Stimulated activated CD4-positive, alpha-beta T cell treated with anti-CD3 and anti-CD28 coated beads, Interleukin-12 subunit alpha, Interleukin-12 subunit beta, amount 100 ng/mL, for 4 hours (primary cell): ENCODE results near the gene ELP5.

Source experiments
- DNase-seq: peaks from one replicate; pipeline ENCODE4 v3.0.0-alpha.2; 2020

The ELP5 gene

DNA sequence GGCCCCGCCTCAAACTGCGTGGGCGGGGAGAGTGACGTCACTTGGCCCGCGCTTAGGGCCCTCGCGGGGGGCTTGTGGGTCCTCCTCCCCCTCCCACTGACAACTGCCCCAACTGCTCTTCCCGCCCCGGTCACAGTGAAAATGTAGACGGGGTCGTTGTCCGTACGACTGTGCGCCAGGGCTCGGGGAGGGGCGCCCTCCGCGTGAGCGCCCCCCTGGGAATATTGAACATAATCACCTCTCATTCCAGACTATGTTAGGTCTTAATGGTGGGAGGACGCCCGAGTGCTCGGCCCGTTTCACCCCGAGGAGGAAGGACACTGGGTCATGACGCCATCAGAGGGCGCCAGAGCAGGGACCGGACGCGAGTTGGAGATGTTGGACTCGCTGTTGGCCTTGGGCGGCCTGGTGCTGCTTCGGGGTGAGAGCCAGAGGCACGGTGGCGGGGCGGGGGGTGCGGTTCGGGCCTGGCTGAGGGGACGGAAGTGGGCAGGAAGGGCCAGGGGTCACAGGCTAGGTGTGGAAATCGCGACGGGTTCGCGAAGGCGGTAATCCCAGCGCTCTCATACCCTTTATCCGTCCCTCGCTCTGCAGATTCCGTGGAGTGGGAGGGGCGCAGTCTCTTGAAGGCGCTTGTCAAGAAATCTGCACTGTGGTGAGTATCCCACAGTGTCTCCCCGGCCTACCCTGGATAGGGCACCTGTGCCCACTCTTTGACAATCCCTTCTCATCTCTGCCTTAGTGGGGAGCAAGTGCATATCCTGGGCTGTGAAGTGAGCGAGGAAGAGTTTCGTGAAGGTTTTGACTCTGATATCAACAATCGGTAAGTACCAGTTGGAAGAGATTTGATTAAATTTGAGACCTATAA is at the start of gene ELP5:
ELP5 (plus strand) TSS at position 40 of the 868 bp plus-strand sequence; CDS start at position 376, 336 bp downstream.
- DNase-seq, result peak; percentile 80

DNA sequence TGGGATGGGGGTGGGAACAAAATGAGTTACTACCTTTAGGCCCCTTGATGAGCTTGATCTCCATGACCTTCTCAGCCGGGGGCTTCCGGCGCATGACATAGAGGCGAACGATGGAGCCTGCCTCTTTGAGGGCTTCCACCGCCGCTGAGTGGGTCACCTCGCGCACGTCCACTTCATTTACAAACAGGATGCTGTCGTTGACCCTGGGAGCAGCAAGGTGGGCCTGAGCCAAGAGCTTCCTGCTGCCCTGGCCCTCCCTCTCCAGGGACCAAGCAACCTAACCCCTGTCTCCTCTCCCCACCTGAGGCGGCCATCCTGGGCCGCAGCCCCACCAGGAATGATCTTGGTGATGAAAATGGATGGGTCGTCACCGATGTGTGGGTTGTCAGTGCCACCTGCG is 48.6 kb upstream of the ELP5 start:
- no peak for DNase-seq

GRCh38 chr17:7204336-7204735 is 47.7 kb upstream of the ELP5 start:
- no peak for DNase-seq

- DNase-seq, result peak; percentile 86
Measured at GRCh38 chr17:7204828-7205461, 47.1 kb upstream of the ELP5 start.

DNA sequence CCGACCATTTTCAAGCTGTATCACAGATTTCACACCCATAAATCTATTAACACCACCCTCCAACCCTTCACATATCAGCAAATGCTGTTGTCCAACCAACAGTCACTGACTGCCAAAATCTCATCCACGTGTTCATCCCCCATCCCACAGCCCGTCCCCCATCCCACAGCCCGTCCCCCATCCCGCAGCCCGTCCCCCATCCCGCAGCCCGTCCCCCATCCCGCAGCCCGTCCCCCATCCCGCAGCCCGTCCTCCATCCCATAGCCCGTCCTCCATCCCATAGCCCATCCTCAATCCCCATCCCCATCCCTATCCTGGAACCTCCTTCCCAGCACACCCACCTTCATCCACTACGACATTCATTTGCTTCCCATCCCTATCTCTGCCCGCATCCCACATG is 46.5 kb upstream of the ELP5 start:
- no peak for DNase-seq

GRCh38 chr17:7207120-7208001 is 44.7 kb upstream of the ELP5 start:
- no peak for DNase-seq

DNA sequence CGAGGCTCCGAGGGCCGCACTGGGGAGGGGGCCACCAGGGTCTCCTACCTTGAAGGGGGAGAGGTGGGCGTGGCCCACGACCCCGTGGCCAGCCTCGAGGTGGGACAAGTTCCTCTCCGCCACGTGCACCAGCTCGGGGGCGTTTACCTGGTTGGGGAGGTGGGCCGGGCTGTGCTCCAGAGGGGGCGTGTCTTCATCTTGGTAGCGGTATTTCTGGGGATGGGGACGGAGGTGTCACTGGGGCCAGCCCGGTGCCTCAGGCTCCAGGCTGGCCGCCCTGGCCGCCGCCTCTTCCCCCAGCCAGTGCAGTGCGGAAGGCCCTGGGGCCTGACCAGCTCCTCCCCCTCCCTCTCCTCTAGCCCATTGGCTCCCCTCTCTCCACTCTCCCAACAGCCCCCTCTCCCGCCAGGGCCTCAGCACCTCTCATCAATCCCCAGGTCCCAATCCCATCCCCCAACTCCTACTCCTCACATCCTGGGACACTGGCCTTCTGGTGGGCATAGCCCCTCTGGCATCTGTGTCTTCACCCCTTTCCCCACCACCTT is 43.9 kb upstream of the ELP5 start:
- DNase-seq, result no peak

DNA sequence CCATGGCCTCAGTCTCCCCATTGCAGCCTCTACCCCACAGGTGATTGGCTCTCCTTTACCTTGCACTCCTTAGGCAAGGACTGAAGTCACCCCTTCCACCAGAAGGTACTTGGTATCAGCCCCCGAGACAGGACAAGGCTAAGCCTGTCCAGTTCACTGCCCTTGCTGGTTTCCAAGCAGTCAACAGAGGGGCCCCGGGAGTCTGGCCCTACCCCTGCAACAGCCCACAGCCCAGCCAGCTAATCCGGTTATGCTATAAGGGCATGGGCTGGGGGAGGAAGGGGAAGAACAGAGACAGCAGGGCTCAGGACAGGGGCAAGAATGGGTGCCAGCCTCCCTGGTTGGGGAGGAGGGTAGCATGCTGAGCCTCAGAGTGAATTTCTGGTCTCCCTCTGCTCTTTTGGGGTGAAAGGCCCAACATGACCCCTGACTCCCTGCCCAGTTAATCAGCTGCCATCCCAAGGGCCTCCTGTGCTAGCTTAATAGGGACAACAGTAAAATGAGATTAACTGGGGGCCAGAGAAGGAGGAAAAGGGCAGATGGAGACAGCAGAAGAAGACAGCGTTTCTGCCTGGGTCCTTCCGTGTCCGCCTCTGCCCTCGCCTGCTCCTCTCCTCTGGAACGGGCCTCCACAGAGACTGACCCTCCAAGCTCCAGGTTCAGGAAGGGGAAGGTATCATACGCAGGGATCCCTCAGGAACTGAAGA is 43.1 kb upstream of the ELP5 start:
- DNase-seq, result no peak

DNA sequence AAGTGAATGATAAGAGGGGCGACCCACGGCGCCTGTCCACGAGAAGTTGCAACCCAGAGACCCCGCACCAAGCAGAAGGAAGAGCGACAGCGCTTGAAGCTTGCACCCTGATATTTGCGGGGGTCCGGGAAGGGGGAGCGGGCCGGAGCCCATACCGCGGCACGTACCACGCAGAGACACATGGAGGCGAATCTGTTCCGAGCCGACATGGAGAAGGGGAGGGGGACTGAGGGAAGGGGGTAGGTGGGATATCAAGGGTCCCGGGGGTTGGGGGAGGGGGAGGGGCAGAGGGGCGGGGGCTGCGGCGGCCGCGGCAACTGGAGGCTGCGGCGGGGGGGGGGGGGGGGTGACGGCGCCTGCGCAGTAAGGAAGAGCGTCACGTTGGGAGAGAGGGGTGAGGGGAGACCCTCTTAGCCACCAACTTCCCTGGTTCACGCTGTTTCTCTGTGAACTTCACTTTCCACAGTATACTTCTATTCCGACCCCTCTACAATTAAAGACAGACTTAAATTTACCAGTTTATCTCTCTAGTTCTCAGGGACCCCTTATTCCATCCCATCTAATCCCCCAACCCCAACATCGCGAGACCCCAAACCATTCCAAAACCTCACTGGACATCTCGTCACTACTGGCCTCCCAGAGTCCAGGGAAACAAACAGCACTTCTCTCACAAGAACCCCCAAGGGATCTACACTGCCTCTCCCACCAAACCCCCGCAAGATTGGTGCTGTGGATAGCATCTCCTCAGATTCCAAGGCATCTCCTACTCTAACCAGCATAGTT is 40.3 kb upstream of the ELP5 start:
- no peak for DNase-seq

- DNase-seq, result no peak
Measured at GRCh38 chr17:7213895-7214299, 38.1 kb upstream of the ELP5 start.

DNA sequence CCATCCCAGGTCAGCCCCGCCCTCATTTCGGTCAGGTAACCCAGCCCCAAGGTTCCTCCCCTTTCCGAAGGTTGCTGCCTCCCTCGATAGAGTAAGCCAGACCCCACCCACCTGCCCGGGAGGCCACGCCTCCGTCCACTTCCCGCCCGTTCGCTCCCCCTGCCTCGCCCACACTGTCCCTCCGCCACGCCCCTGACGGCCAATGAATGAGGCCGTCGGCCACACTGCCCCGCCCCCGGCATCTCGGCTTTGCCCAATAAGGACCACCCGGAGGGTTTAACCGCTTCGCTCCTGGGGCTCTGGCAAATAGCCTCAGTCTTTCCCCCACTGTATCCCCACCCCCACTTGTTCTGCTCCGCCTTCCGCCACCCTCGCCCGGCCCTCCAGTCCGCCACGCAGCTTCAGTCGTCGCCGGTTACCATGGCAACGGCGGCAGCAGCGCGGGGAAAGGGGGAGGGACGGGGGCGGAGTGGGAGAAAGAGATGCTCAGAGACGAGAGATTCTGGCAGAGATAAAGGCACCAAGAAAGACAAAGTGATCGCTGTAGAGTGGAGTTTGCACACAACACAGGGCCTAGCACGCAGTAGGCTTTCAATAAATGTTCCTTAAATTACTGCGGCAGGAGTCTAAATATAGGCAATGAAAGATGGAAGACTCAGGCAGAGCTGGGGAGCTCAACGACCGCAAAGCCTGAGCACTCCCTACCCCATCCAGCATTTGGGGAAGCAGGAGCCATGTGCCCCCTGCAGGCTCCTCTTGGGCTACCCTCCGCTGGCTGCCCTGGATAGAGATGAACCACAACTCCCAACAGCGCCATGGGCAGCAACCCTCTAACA is 37.5 kb upstream of the ELP5 start:
- DNase-seq, result peak; percentile 99

GRCh38 chr17:7215136-7215638 is 36.8 kb upstream of the ELP5 start:
- no peak for DNase-seq

GRCh38 chr17:7215652-7216180 is 36.3 kb upstream of the ELP5 start:
- DNase-seq, result no peak

GRCh38 chr17:7216242-7217112 is 35.5 kb upstream of the ELP5 start:
- DNase-seq, result no peak

GRCh38 chr17:7217113-7217987 is 34.7 kb upstream of the ELP5 start:
- no peak for DNase-seq

DNA sequence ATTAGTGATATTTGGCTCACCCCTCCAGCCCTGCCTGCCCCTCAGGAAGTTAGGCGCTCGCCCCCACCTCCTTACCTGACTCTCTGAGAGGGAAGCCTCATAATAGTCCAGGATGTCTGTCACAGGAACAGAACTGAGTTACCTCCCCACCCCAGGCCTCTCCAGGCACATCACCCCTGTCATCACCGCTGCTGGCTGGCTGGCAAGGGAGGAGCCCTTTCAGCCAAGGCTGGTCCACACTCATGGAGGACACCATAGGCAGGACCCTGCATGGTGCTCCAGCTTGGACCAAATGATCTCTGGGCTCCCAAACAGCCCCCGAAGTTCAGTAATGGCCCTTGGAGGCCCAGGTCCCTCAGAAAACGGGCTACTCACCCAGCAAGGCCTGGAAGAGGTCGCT is 33.8 kb upstream of the ELP5 start:
- no peak for DNase-seq

DNA sequence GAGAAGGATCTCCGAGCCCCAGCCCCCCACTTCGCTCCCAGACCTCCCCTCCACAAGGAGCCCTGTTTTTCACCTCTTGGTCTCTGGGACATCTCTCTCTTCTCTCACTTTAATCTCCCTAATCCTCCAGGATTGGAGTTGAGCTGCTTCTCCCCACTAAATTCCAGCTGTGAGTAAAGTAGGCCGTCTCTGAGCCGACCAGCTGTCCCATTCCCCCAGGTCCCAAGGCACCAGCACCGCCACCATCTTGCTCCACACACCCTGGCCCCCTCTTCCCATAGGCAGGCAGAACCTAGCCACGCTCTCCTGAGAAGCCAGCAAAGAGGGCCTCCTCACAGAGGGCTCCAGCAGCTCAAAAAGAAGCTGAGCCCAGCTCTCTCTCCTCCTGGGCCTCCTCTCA is 33.3 kb upstream of the ELP5 start:
- no peak for DNase-seq

DNA sequence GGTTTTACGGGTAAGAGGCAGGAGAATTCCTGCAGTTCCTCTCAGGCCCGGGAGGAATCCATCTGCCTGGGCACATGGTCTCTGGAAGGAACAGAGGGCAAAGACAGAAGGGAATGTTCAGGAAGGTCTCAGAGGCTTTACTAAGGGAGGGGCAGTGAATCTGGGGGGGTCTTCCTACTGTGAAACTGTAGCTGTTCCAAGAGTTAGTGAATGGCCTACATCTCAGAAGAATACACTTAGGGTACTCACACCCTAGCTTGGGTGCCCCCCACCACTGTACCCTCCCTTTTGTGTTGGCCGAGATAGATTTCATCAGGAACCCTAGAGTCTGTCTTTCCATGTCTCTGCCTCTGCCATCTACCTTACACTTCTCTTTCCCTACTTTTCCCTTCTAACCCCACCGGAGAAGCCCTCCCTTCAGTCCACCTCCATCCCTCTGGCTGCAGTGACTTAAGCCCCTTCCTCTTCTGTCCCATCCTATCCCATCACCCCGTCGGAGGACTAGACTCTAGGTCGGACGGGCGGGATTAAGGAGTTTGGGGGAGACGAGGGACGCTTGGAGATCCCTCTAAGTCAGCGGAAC is 32.7 kb upstream of the ELP5 start:
- DNase-seq, result no peak
